Measurements from ENCODE around the gene RIMS4. TPM values are rescaled to one million over a fixed set of nuclear protein-coding genes. Genes with fewer than 3 reads are reported as not detected.

Gene RIMS4
- total RNA-seq, 2 experiments from 2014 or later: not detected

DNA sequence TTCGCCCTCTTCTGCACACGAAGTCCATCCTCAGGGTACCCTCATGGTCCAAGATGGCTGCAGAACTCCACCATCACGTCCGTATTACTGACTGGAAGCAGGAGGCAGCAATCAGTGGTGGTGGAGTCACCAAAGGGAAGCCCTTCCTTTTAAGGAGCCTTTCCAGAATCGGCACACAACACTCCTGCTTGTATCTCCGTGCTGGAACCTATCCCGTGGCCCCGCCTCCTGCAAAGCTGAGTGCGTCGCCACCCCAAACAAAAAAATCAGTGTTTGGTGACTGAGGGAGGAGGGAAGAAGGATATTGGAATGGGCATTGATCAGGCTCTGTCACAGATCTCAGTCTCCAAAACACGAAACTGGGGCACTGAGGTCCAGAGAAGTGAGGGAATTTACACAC lies 101.0 kb downstream of the RIMS4 start:
- Mint-ChIP-seq H3K4me1 (no peaks in the 10 kb centered on the region), H3K9me3 (no peaks in the 10 kb centered on the region), H3K27ac (no peak overlapping the region), H3K36me3 (ENCODE audit: low read depth) (no peaks in the 10 kb centered on the region), H3K27me3 (peaks cover 3% of the 10 kb centered on the region), H3K4me3 (no peak overlapping the region)
- ChIA-PET POLR2A (no interaction called here), CTCF (interaction anchor here (1.4 kb wide), 1 partner anchor 14 kb away, joined by 3 read pairs; no protein-coding TSS in a partner anchor)
- no peak for DNase-seq

DNA sequence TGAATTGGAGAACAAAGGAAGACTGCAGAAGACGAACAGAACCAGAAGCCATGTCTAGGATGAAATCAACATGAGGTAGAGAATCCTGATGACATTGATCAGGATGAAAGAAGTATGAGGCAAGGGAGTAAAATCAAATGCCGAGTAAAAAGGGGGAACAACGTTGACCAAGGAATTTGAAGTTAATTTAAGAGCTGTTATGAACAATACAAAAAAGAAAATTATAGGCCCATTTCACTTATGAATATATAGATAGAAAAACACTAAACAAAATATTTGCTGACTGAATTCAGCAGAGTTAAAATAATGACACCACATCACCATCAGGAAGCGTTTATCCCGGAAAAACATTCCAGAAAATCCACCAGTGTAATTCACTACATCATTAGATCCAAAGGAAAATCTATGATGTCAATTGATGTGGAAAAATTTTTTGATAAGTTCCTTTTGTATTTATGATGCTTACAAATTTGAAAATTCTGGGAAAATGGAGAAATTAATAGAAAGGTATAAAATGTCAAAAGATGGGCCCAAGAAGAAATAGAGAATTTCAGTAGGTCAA lies 103.2 kb downstream of the RIMS4 start:
- peaks cover 3% of the 10 kb centered on the region for H3K27me3 Mint-ChIP-seq
- ChIA-PET POLR2A (no interaction called here), CTCF (no interaction called here)
- no peaks in the 10 kb centered on the region for H3K4me1 Mint-ChIP-seq
- H3K4me3 Mint-ChIP-seq: no peak overlapping the region
- H3K9me3 Mint-ChIP-seq: no peaks in the 10 kb centered on the region
- no peaks in the 10 kb centered on the region for H3K36me3 Mint-ChIP-seq (ENCODE audit: low read depth)
- no peak for DNase-seq
- no peak overlapping the region for H3K27ac Mint-ChIP-seq

DNA sequence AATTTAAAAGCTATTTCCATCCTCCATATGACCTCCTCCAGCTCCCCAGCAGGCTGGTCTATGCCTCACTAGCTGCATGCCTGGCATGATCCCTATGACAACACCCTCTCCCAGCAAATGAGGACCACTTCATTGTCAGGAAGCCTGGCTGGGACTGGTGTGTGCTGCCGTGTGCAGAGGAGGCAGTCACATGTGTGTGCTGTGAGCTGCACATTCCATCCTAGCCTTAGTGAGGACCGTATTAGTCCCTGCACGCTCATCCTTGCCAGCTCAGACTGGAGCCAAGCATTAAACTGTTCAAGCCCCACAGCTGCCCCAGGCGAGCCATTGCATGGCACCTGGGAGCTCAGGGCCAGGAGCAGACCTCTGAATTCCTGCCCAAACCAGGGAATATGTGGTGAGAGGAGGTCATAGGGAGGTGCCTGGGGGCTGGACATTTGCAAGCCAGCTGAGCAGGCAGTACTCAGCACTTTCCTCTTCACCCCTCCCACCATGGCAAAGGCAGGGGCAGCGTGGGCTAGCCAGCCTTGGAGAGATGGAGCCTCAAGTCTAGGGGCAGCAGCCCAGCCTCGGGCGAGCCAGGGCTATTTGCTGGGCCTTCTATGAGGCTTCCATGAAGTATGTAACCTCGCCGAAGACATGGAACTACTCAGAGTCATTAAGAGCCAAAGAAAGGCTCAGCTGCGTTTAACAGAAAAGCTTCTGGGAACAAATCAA lies 103.9 kb downstream of the RIMS4 start:
- DNase-seq: no peak
- H3K4me3 Mint-ChIP-seq: no peak overlapping the region
- ChIA-PET CTCF (no interaction called here), POLR2A (no interaction called here)
- no peak overlapping the region for H3K27ac Mint-ChIP-seq
- no peaks in the 10 kb centered on the region for H3K9me3 Mint-ChIP-seq
- no peaks in the 10 kb centered on the region for H3K4me1 Mint-ChIP-seq
- H3K36me3 Mint-ChIP-seq (ENCODE audit: low read depth): no peaks in the 10 kb centered on the region
- peaks cover 3% of the 10 kb centered on the region for H3K27me3 Mint-ChIP-seq

DNA sequence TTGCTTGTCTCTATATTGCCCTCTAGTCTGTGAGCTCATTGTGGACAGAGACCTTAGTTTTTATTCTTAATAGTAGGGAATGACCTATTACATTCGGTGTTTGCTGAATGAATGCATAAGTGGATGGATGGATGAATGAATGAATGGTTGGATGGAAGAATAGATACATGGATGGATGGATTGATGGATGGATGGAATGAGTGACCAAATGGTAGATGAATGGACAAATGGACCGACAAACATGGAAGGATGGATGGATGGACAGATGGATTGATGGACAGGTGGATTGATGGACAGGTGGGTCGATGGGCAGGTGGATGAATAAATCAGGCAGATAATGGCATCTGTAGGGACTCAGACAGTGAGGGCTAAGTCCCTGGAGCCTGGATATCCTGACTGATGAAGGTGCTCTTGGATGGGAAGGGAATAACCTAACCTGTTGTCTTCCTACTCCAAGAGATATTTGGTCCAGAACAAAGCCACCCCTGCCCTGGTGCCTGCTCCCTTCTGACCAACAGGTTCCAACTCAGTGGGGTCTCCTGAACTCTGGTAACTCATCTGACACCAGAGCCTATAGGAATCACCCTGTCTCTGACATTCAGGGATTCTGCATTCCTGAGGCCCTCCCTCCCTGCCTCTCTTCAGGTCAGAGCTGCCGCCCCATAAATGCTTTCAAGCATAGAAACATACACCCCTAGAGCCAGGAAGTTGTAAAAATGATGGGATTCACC lies 104.8 kb downstream of the RIMS4 start:
- H3K27me3 Mint-ChIP-seq: peaks cover 3% of the 10 kb centered on the region
- no peaks in the 10 kb centered on the region for H3K36me3 Mint-ChIP-seq (ENCODE audit: low read depth)
- ChIA-PET POLR2A (no interaction called here), CTCF (interaction anchor here (0.8 kb wide), 1 partner anchor 73 kb away, joined by 3 read pairs; no protein-coding TSS in a partner anchor)
- no peak overlapping the region for H3K4me3 Mint-ChIP-seq
- no peaks in the 10 kb centered on the region for H3K9me3 Mint-ChIP-seq
- no peak for DNase-seq
- H3K4me1 Mint-ChIP-seq: no peaks in the 10 kb centered on the region
- no peak overlapping the region for H3K27ac Mint-ChIP-seq

DNA sequence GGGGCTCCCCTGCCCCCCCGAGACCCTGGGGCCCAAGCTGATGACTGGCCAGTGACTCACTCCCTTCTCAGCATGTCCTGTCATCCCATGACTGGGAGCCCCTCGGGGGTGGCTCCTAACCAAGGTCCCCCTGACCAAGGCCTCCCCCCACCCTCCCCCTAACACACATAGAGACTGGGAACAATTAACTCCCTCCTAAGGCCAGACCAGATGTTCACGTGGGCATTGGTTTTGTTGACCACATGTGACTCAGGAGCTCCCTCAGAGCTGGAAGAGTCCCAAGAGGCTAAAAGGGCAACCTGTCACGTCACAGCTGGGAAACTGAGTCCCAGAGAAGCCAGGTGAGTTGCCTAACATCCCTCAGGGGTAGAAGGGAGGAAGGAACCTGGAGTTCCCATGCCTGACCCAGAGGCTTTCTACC lies 105.8 kb downstream of the RIMS4 start:
- peaks cover 3% of the 10 kb centered on the region for H3K27me3 Mint-ChIP-seq
- H3K4me1 Mint-ChIP-seq: no peaks in the 10 kb centered on the region
- CTCF ChIA-PET: interaction anchor here (0.8 kb wide), 1 partner anchor 74 kb away, joined by 3 read pairs; no protein-coding TSS in a partner anchor
- POLR2A ChIA-PET: no interaction called here
- DNase-seq: no peak
- no peaks in the 10 kb centered on the region for H3K36me3 Mint-ChIP-seq (ENCODE audit: low read depth)
- H3K27ac Mint-ChIP-seq: no peak overlapping the region
- H3K9me3 Mint-ChIP-seq: no peaks in the 10 kb centered on the region
- no peak overlapping the region for H3K4me3 Mint-ChIP-seq

DNA sequence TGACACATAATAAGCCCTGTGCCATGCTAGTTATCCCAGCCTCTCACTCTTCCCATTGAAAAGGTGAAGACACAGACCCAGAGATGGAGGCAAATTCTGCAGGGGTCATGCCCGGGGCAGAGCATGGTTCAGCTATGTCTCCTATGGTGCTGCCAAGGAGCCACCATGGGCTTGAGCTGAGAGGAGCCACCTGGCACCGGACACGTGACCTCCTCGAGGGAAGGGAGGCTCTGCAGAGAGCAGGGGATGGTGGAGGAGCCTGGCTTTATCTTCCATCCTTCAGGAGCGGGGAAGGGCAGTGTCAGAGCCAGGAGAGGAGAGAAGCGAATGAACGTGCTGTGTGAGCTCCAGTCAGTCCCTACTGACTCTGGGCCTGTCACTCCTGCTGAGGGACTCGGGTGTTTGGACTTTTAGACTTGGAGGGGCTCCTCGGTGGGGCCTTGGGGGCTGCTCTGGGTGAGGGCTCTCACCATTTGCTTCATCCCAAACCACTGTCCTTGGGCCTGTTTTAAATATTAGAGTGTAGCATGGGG lies 106.3 kb downstream of the RIMS4 start:
- DNase-seq: no peak
- H3K4me3 Mint-ChIP-seq: no peak overlapping the region
- ChIA-PET CTCF (interaction anchor here (1.2 kb wide), 1 partner anchor 8 kb away, joined by 4 read pairs; no protein-coding TSS in a partner anchor), POLR2A (no interaction called here)
- peaks cover 3% of the 10 kb centered on the region for H3K27me3 Mint-ChIP-seq
- no peaks in the 10 kb centered on the region for H3K9me3 Mint-ChIP-seq
- H3K27ac Mint-ChIP-seq: no peak overlapping the region
- H3K4me1 Mint-ChIP-seq: no peaks in the 10 kb centered on the region
- H3K36me3 Mint-ChIP-seq (ENCODE audit: low read depth): no peaks in the 10 kb centered on the region

DNA sequence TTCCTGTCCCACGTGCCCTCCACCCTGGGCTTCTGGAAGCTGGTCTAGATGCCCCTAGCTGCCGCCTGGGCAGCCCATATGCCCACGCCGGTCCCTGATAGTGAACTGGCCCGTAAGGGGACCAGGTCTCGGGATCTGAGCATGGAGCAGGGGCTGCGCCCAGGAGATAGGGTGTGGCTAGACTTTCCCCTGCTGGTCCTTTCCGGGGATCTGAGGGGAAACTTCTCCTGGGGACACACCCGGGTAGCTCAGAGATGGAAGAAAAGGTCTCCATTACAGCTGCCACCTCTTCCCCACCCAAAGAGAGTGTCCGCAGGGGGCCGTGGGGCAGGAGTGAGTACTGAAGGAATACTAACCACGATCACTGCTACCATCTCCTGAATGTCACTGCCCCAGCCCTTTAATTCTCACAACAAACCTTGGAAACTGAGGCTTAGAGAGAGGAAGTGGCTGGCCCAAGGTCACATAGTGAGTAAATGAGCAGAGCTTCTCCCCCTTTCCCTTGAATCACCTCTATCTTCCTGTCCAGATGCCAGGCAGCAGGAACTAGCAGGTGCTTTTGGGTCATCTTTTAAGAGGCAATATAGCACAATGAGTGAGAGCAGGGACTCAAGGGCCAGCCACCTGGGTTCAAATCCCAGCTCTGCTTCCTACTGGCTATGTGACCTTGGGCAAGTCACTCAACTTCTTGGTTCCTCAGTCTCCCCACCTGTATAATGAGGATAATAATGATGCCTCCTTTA lies 107.0 kb downstream of the RIMS4 start:
- Mint-ChIP-seq H3K36me3 (ENCODE audit: low read depth) (no peaks in the 10 kb centered on the region), H3K4me3 (no peak overlapping the region), H3K27ac (no peak overlapping the region), H3K4me1 (no peaks in the 10 kb centered on the region), H3K9me3 (no peaks in the 10 kb centered on the region), H3K27me3 (peaks cover 3% of the 10 kb centered on the region)
- CTCF ChIA-PET: interaction anchor here (0.9 to 1.2 kb wide), 3 partner anchors 9 to 20 kb away, joined by 3 to 4 read pairs (median 3); partner anchors contain the start of gene CCN5
- no peak for DNase-seq
- POLR2A ChIA-PET: no interaction called here

DNA sequence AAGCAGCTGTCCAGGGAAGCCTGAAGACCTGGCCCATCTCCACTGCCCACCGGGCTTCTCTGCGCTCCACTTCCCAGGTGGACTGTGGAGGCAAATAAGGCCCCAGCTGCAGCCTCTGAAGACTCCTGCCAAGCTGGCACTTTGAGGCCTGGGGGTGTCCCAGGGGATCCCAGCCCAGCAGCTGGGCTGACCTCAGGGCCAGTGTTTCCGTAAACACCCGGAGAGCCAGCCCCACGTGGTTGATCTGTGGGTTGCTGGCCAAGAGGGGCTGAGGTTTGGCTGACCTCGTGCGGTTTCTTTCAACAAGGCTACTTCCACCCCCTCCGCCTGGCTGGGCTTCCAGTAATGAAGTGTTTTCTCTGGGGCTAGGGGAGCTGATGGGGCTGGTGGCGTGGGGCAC lies 107.6 kb downstream of the RIMS4 start:
- H3K4me3 Mint-ChIP-seq: no peak overlapping the region
- peaks cover 3% of the 10 kb centered on the region for H3K27me3 Mint-ChIP-seq
- no peaks in the 10 kb centered on the region for H3K9me3 Mint-ChIP-seq
- no peak overlapping the region for H3K27ac Mint-ChIP-seq
- H3K36me3 Mint-ChIP-seq (ENCODE audit: low read depth): no peaks in the 10 kb centered on the region
- H3K4me1 Mint-ChIP-seq: no peaks in the 10 kb centered on the region
- POLR2A ChIA-PET: no interaction called here
- CTCF ChIA-PET: interaction anchor here (0.9 to 1.2 kb wide), 3 partner anchors 10 to 21 kb away, joined by 3 to 4 read pairs (median 3); partner anchors contain the start of gene CCN5
- no peak for DNase-seq

DNA sequence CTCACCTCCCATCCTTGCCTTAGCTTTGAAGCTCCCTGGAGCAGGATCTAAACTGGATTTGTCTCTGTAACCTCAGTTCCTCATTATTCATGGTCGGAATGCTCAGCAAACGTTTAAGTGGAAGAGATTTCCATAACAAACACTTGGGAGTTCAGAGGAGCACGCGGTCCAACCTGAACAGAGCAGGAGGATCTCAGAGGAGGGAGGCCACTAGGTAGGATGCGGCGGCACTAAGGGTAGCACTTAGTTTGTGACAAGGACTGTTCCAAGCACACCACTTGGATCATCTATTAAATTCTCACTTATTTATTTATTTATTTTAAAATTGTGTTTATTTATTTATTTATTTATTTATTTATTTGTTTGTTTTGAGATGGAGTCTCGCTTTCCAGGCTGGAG lies 108.5 kb downstream of the RIMS4 start:
- Mint-ChIP-seq H3K36me3 (ENCODE audit: low read depth) (no peaks in the 10 kb centered on the region), H3K27me3 (peaks cover 1% of the 10 kb centered on the region), H3K4me1 (no peaks in the 10 kb centered on the region), H3K27ac (no peak overlapping the region), H3K4me3 (no peak overlapping the region), H3K9me3 (no peaks in the 10 kb centered on the region)
- DNase-seq: no peak
- ChIA-PET CTCF (interaction anchor here (1.0 kb wide), 1 partner anchor 21 kb away, joined by 3 read pairs; no protein-coding TSS in a partner anchor), POLR2A (no interaction called here)

Other genes with a start within 250 kb of the RIMS4 start
- 1 to 10 TPM; 3.3 to 5.1 TPM for gene PKIG, start 228.0 kb downstream of the RIMS4 start, total RNA-seq
- 100 to 1,000 TPM; 103 to 107 TPM for gene ADA, start 158.8 kb downstream of the RIMS4 start, total RNA-seq
- not detected for gene CCN5, start 95.2 kb downstream of the RIMS4 start, total RNA-seq
- not detected for gene KCNK15, start 64.7 kb downstream of the RIMS4 start, total RNA-seq
- 100 to 1,000 TPM; 278 to 291 TPM for gene YWHAB, start 75.2 kb upstream of the RIMS4 start, total RNA-seq
- 10 to 100 TPM; 59.4 to 60.6 TPM for gene PABPC1L, start 99.5 kb upstream of the RIMS4 start, total RNA-seq
- 10 to 100 TPM; 21.4 to 23.3 TPM for gene TOMM34, start 149.9 kb upstream of the RIMS4 start, total RNA-seq
- 100 to 1,000 TPM; 201 to 229 TPM for gene STK4, start 156.0 kb upstream of the RIMS4 start, total RNA-seq

Data from activated CD4-positive, alpha-beta T cell treated with anti-CD3 and anti-CD28 coated beads, Interleukin-2, amount 10 ng/mL, durations not matched to agents 7 days and 5 days (primary cell).